Activated T-cell treated with anti-CD3 and anti-CD28 coated beads for 4 hours (primary cell): ENCODE measurements around the gene EHBP1.
"Not testable (repeated sequence)": the region's sequence is repeated elsewhere in the genome, so short reads cannot be mapped to it uniquely, and the experiment has no call there.

Experiments used
- DNase-seq: peaks from one replicate; pipeline ENCODE4 v3.0.0-alpha.2; 2020

EHBP1 gene

GRCh38 chr2:63054841-63055225, 349.3 kb downstream of the EHBP1 start:
- DNase-seq, result no peak

- no peak for DNase-seq
Measured at GRCh38 chr2:63055226-63056106, 350.0 kb downstream of the EHBP1 start.

GRCh38 chr2:63056107-63057050, 350.9 kb downstream of the EHBP1 start:
- no peak for DNase-seq

DNA sequence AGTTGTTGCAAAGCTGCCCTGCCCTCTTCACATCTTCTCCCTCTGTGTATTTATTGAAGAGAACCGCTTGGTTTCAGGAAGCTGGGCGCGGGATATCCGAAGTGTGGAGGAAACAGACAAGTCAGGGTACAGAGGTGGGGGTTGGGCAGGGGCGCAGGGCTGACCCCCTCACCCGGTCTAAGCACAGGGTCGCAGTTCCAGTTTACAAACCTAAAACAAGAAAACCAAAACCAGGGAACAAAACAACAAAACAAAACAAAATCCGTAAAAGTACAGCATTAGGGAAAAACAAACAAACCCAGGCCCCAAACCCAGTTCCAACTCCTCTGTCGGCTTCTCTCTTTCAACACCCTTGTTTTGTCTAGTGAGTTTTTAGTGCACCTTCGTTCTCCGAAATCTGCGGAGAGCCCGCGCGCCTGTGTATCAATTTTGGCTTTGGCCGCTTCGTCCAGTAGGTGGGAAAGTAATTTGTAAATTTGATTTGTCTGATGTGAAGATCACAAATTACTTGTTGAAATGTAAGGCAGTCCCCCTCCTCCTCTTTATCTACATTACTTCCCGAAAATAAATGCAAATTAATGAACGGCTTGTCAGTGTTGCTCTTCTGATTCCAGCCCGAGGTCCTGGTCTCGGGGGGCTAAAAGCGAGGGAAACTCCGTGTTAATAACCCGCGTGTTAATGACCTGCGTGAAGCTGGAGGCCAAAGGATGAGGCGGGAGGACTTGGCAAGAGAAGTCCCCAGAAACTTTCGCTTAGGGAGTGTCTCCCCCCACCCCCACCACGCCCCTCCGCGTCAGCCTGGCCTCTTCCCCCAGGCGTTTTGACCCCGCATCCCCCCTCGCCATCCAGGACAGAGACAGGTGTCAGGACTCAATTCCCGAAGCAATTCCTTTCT, 352.0 kb downstream of the EHBP1 start:
- no peak for DNase-seq

DNA sequence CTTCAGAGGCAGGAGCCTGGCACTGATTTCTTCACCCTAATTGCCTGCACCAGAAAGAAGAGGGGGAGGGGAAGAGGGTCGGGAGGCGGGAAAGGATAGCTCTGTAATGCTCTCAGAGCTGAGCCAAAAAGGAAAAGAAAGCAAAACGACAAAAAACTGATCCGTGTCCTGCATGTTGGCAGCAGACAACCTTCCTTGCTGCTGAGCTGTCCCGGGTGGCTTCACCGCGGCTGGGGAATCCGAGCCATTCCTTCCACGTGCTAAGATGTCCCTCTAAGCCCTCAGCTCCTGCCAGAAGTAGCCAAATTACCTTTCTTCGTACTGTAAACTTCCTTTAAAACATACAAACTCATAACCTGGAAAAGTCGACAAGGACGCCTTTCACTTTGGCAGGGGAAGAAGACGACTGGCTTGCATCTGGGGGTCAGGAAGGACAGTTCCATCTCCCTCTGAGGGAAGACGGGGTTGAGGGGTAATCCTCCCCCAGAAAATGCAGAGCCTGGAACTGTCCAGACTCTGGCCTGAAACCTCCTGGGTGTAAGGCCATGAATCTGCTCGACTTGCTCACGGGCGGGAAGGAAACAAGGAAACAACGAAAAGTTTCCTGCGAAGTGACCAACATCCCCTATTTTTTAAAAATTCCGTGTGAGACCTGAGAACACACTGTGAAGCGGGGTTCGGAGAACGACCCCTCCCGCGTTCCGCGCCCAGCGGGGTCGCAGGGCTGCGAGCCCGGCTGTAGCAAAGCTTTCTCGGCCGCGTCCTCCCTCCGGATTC, 352.8 kb downstream of the EHBP1 start:
- DNase-seq, result no peak

DNA sequence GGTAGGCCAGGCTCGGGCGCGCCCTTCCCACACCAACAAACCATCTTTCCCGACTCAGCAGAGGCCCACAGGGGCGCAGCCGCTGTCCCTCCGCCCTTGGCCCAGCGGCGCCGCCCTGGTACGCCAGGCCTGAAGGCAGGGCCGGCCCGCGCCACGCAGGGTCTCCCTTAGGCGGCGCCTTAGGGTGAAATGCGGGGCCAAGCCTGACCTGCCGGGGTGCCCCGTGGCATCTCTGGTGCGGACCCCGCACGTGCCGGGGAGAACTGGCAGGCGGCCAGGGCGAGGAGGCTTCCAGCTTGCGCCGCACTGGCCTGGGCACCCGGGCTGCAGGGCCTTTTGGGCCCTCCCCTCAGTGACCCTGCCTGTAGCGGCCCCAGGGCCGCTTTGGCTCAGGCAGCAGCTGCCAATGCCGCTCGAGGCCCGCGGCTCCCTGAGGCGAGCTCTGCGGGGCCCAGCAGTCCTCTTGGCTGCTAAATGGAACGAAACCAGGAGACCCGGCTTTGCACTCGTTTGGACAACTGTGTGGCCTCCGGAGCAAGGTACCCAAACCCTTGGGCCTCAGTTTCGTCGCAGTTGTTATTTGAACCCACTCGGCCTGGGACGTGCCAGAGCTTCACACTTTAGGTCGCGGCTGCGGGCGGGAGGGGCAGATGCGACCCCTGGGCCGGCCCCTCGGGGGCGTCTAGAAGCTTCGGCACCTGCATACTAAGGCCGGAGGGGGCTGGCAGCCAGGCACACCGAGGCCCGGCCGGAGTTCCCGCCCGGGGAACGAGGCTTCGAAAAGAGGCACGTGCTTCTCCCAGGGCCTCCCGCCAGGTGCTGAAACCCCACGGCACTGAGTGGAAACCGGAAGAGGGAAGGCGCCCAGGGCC, 353.6 kb downstream of the EHBP1 start:
- no peak for DNase-seq

GRCh38 chr2:63059793-63060471, 354.4 kb downstream of the EHBP1 start:
- no peak for DNase-seq

DNA sequence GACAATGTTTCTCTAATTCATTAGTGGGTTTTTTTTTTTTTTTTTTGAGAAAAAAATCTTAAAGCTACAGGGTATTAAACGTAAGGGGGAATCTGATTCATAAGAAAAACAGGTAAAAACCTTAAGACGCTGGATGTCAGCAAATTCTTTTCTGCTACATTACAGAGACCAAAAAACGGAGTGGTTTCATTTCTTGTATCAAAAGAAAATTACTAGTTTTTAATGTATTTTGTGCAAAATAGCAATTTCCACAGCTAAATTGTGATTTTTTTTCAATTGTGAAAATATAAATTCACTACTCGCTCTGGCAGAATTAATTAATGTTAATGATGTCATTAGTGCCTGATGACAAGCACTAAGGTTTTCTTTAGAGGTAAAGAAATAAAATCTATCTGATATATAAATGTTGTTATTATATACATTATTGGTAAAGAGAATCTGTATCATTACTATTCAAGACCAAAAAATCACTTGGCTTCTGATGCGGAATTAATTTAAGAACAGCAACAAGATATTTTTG, 355.0 kb downstream of the EHBP1 start:
- DNase-seq, result no peak

DNA sequence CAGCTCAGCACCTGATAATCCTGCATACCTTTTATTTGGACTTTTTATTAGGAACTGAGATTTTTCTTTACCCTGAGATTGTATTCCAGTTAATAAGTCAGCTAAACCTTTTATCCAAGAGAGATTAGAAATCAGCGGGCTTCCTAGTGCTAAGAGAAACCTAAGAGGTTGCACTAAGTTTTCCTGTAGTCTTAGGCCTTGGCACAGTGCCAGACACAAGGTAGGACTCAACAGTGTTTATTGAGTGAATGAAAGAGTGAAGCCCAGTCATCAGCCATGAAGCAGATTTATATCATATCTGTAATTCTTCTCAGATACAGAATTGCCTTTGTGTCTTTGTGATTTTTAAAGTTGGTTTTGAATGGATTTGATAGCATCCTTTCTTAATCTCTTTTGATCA, 358.7 kb downstream of the EHBP1 start:
- no peak for DNase-seq

DNA sequence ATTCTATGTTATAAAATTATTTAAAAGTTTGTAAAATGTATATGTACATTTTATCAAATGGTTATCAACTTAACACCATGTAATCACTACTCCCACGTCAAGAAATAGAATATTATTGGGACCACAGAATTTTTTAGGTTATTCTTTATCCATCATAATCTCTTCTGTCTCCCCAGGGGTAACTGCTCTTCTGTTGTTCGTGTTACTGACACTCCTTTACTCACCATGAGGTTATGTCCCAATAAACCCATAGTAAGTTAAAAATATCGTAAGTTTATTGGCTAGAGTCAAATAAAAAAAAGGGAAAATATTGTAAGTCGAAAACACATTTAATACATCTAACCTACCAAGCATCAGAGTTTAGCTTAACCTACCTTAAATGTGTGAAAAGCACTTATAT, 359.1 kb downstream of the EHBP1 start:
- no peak for DNase-seq

- DNase-seq, result no peak
Measured at GRCh38 chr2:63066265-63066664, 360.8 kb downstream of the EHBP1 start.

DNA sequence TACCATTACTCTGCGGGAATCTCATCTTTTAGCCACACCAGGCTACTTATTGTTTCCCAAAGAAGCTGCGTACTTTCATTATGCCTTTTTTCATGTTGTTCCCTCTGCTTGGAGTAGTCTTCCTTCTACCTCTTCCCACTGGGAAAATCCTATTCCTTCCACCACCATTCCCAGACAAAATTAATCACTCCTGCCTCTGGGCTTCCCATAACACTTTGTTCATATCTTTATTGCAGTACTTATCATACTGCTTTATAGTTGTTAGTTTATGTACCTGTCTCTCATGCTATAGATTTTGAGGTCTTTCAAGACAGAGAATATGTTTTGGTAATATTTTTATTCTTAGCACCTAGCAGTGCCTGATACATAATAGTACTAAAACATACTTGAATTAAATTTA, 361.3 kb downstream of the EHBP1 start:
- DNase-seq, result no peak

DNA sequence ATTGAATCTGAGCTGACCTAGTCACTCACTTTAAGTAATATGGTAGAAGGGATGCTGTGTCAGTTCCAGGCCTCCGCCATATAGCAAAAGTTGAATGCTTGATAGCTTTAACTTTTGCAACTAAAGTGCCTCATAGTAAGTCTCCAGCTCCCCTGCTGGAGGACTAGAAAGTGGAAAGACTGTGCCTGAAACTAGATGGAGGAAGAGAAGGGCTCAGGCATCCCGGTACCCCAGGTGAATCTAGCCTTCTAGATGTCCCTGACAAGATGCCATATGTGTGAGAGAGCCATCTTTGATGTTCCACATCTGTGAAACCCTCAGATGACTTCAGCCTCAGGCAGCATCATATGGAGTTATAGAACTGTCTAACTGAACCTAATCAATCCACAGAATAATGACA, 366.2 kb downstream of the EHBP1 start:
- DNase-seq, result no peak

DNA sequence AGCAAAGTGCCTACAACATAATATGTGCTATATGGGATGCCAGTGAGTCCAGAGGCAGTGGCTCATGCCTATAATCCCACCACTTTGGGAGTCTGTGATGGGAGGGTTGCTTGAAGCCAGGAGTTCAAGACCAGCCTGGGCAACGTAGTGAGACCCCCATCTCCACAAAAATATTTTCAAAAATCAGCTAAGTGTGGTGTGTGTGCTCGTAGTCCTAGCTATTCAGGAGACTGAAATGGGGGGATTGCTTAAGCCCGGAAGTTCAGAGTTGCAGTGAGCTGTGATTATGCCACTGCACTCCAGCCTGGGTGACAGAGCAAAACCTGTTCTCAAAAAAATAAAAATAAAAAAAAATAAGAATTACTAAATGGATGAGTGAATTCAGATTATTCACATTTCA, 368.5 kb downstream of the EHBP1 start:
- no peak for DNase-seq

- not testable (repeated sequence) for DNase-seq
Measured at GRCh38 chr2:63074399-63074798, 368.9 kb downstream of the EHBP1 start.

- no peak for DNase-seq
Measured at GRCh38 chr2:63078852-63079606, 373.5 kb downstream of the EHBP1 start.

GRCh38 chr2:63081404-63081803, 375.9 kb downstream of the EHBP1 start:
- DNase-seq, result no peak

DNA sequence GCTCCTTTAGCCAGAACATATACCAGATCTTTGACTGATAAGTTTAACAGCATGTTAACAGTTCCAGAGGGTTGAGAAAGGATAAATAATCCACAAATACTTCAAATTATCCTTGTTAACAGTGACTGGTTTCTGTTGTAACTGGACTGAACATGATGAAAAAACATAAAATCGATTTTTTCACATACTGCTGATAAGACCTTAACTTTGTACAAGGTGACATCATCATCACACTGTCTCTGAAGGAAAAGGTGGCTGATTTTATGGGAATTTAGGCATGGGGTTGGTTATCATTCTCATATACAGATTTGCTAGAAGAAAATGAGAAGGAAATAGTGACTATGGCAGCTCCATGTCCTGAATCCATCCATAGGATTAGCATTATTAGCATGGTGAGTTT, 381.2 kb downstream of the EHBP1 start:
- no peak for DNase-seq

- no peak for DNase-seq
Measured at GRCh38 chr2:63092401-63092800, 386.9 kb downstream of the EHBP1 start.
